ENCODE results near the gene GLO1.

GLO1 gene

DNA sequence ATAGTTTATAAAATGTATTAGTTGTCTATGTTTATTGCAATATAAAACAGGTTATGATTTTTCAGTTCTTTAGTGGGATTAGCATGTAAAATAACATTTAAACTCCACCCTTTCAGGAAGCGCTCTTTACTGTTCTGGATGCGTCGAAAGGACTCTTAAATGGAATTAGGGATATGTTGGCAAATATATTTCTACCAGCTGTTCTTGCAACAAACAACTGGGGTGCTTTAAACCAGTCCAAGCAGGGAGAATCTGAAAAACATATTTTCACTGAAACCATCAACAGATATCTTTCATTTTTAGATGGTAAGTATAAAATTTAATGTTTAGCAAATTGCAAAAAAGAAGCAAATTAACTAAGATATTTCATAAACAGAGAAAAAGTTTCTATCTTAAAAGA, 34.0 kb upstream of the GLO1 start:
- TF ChIP-seq, protein P1, sequence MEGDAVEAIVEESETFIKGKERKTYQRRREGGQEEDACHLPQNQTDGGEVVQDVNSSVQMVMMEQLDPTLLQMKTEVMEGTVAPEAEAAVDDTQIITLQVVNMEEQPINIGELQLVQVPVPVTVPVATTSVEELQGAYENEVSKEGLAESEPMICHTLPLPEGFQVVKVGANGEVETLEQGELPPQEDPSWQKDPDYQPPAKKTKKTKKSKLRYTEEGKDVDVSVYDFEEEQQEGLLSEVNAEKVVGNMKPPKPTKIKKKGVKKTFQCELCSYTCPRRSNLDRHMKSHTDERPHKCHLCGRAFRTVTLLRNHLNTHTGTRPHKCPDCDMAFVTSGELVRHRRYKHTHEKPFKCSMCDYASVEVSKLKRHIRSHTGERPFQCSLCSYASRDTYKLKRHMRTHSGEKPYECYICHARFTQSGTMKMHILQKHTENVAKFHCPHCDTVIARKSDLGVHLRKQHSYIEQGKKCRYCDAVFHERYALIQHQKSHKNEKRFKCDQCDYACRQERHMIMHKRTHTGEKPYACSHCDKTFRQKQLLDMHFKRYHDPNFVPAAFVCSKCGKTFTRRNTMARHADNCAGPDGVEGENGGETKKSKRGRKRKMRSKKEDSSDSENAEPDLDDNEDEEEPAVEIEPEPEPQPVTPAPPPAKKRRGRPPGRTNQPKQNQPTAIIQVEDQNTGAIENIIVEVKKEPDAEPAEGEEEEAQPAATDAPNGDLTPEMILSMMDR (IDR thresholded peaks at IDR 0.05): no peak
- no peak for DNase-seq
- no peaks in the 10 kb centered on the region for H3K36me3 Mint-ChIP-seq (ENCODE audit: low read depth)
- H3K4me3 Mint-ChIP-seq: no peak overlapping the region
- H3K4me1 Mint-ChIP-seq: no peaks in the 10 kb centered on the region
- H3K27ac Mint-ChIP-seq: no peak overlapping the region
- H3K9me3 Mint-ChIP-seq: peaks cover 21% of the 10 kb centered on the region
- peaks cover 20% of the 10 kb centered on the region for H3K27me3 Mint-ChIP-seq (ENCODE audit: low read depth, poor library complexity)

DNA sequence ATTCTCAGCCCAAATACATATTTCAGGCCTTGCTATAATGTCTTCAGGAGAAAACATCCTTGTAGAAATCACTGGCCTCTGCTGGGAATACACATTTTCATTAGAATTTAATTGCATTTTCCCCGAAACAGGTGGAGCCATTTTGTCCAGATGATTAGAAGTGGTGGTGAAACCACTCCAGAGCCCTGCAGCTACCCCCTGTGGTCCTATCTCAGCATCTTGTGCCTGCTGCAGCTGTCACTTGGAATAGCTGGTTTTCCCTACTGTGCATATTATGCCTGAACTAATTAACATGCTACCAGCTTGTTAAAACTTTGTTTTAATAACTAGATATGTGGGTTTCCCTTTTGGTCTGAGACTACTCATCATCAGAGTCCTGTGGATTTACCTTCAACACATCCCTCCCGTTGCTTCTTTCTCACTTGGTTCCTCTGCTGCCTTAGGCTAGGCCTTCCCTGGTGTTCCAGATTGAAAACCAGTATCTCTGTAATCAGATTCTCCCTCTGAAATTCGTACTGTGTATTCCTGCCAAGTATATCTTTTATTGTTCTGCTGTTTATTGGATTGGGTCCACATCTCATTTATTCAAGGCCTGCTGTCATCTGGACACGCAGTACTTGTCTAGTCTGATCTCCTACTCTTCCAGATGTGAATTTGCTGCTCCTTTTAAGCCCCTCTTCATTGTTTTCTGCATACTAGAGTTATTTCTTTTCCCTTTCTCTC, 27.4 kb upstream of the GLO1 start:
- Mint-ChIP-seq H3K4me1 (peaks cover 4% of the 10 kb centered on the region), H3K27ac (no peak overlapping the region), H3K27me3 (ENCODE audit: low read depth, poor library complexity) (peaks cover 13% of the 10 kb centered on the region), H3K36me3 (ENCODE audit: low read depth) (no peaks in the 10 kb centered on the region), H3K9me3 (peaks cover 12% of the 10 kb centered on the region), H3K4me3 (no peak overlapping the region)
- DNase-seq: no peak
- TF ChIP-seq, protein P1 (IDR thresholded peaks at IDR 0.05): no peak

DNA sequence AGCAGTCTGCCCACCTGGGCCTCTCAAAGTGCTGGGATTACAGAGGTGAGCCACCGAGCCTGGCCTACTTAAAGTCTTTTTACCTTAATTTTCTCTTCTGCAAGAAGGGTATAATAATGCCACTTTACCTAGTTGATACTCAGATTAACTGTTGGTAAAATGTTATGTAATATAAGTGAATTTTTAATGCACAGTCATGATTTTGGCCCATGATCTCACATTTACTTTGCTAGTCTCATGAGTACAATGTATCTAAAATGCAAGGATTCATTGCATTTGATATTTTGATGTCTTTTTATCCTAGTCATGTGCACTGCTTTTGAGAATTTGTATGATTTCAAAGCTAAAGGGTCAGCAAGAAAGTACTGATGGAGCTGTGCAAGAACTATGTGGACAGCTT, 25.3 kb upstream of the GLO1 start:
- TF ChIP-seq, protein P1 (IDR thresholded peaks at IDR 0.05): no peak
- DNase-seq: no peak
- H3K36me3 Mint-ChIP-seq (ENCODE audit: low read depth): no peaks in the 10 kb centered on the region
- H3K9me3 Mint-ChIP-seq: peaks cover 1% of the 10 kb centered on the region
- peaks cover 5% of the 10 kb centered on the region for H3K4me1 Mint-ChIP-seq
- H3K27me3 Mint-ChIP-seq (ENCODE audit: low read depth, poor library complexity): peaks cover 8% of the 10 kb centered on the region
- no peak overlapping the region for H3K4me3 Mint-ChIP-seq
- H3K27ac Mint-ChIP-seq: no peak overlapping the region

GRCh38 chr6:38725414-38726183, 22.7 kb upstream of the GLO1 start:
- H3K4me3 Mint-ChIP-seq: no peak overlapping the region
- DNase-seq: no peak
- peaks cover 2% of the 10 kb centered on the region for H3K9me3 Mint-ChIP-seq
- peaks cover 9% of the 10 kb centered on the region for H3K4me1 Mint-ChIP-seq
- H3K27ac Mint-ChIP-seq: no peak overlapping the region
- H3K36me3 Mint-ChIP-seq (ENCODE audit: low read depth): no peaks in the 10 kb centered on the region
- peaks cover 5% of the 10 kb centered on the region for H3K27me3 Mint-ChIP-seq (ENCODE audit: low read depth, poor library complexity)
- TF ChIP-seq, protein P1 (IDR thresholded peaks at IDR 0.05): no peak

GRCh38 chr6:38724343-38724742, 21.4 kb upstream of the GLO1 start:
- H3K4me1 Mint-ChIP-seq: peaks cover 9% of the 10 kb centered on the region
- H3K9me3 Mint-ChIP-seq: peaks cover 11% of the 10 kb centered on the region
- no peak overlapping the region for H3K4me3 Mint-ChIP-seq
- no peak for DNase-seq
- no peaks in the 10 kb centered on the region for H3K36me3 Mint-ChIP-seq (ENCODE audit: low read depth)
- H3K27me3 Mint-ChIP-seq (ENCODE audit: low read depth, poor library complexity): peaks cover 4% of the 10 kb centered on the region
- TF ChIP-seq, protein P1 (IDR thresholded peaks at IDR 0.05): no peak
- H3K27ac Mint-ChIP-seq: no peak overlapping the region

Data from nephron progenitor cell (in vitro differentiated cells).